Measurements from ENCODE around the gene PRPS1L1.

Gene PRPS1L1

GRCh38 chr7:18004372-18004771, 23.3 kb downstream of the PRPS1L1 start:
- no peaks in the 10 kb centered on the region for H3K36me3 ChIP-seq (ENCODE audit: control insufficient read depth, insufficient read depth, low read length)
- H3K9me3 ChIP-seq (ENCODE audit: control insufficient read depth, insufficient read depth, low read length): no peaks in the 10 kb centered on the region
- H3K9ac ChIP-seq (ENCODE audit: low read depth, low read length): peak overlapping the region; percentile 27; the same call in 1 of the 2 replicates
- peak overlapping the region; percentile 22 for H3K27ac ChIP-seq (ENCODE audit: low read depth, low read length)
- peaks cover 15% of the 10 kb centered on the region; the same call in 1 of the 2 replicates for H3K4me1 ChIP-seq (ENCODE audit: control insufficient read depth, insufficient read depth, low read length)
- H3K4me3 ChIP-seq (ENCODE audit: low read depth, low read length): no peak overlapping the region
- H3K27me3 ChIP-seq (ENCODE audit: control insufficient read depth, insufficient read depth, low read length): no peaks in the 10 kb centered on the region

- H3K27ac ChIP-seq (ENCODE audit: low read depth, low read length): peak overlapping the region; percentile 22
- H3K4me3 ChIP-seq (ENCODE audit: low read depth, low read length): no peak overlapping the region
- H3K27me3 ChIP-seq (ENCODE audit: control insufficient read depth, insufficient read depth, low read length): no peaks in the 10 kb centered on the region
- no peak overlapping the region for H3K9ac ChIP-seq (ENCODE audit: low read depth, low read length)
- peaks cover 15% of the 10 kb centered on the region; the same call in 1 of the 2 replicates for H3K4me1 ChIP-seq (ENCODE audit: control insufficient read depth, insufficient read depth, low read length)
- no peaks in the 10 kb centered on the region for H3K9me3 ChIP-seq (ENCODE audit: control insufficient read depth, insufficient read depth, low read length)
- no peaks in the 10 kb centered on the region for H3K36me3 ChIP-seq (ENCODE audit: control insufficient read depth, insufficient read depth, low read length)
Measured at GRCh38 chr7:18003286-18003994, 24.2 kb downstream of the PRPS1L1 start.

DNA sequence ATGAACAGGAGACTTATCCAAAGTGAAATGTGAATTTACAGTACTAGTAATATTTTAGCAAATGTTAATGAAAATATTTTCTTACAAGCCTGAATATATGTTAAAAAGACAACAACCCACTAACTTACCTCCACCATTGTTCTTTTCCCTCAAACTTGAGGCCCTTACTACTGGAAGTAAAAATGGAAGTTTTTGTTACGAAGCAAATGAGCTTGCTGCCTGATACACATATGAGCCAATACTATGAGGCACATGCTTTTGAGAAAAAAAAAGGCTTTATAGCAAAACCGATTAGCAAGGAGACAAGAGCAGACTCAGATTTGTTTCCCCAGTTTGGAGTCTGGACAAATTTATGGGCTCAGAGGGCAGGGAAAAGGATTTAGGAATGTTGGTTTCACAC, 29.0 kb downstream of the PRPS1L1 start:
- Histone ChIP-seq H3K27ac (ENCODE audit: low read depth, low read length) (no peak overlapping the region), H3K9ac (ENCODE audit: low read depth, low read length) (no peak overlapping the region), H3K4me3 (ENCODE audit: low read depth, low read length) (no peak overlapping the region), H3K27me3 (ENCODE audit: control insufficient read depth, insufficient read depth, low read length) (no peaks in the 10 kb centered on the region), H3K36me3 (ENCODE audit: control insufficient read depth, insufficient read depth, low read length) (no peaks in the 10 kb centered on the region), H3K9me3 (ENCODE audit: control insufficient read depth, insufficient read depth, low read length) (no peaks in the 10 kb centered on the region), H3K4me1 (ENCODE audit: control insufficient read depth, insufficient read depth, low read length) (peaks cover 4% of the 10 kb centered on the region; the same call in 1 of the 2 replicates)

DNA sequence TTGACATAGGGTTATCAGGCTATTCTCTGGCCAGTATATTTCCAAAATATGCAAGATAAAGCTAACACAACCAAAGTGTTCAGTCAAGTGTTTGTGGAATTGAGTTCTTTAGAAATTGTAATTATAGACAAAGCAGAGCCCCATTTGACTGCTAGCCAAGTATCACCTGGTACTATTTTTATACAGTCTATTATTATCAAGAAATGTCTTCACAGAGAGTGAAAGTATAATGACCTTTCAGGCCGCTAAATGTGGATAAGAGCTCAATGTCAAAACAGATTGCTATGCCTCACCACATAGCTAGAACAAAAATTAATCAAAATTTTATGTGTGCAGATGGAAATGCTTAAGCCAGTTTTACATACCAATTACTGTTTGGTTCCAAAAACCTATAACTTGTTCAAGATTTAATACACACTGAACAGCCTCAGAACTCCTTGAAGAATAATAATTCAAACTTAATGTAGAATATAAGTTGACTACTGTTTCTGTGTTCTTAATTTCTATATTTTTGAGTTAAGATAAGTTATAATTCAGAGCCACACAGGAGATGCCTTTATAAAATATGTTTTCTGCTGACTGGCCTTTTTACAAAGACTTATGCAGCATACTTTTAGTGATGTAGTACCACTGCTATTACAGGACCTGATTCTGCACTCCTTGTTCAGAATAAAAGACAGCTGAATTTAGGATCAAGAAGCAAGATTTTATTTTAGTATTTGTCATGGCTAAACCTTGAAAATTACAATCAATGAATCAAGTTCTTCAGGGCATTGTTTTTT, 31.0 kb downstream of the PRPS1L1 start:
- no peaks in the 10 kb centered on the region for H3K4me1 ChIP-seq (ENCODE audit: control insufficient read depth, insufficient read depth, low read length)
- no peaks in the 10 kb centered on the region for H3K9me3 ChIP-seq (ENCODE audit: control insufficient read depth, insufficient read depth, low read length)
- no peaks in the 10 kb centered on the region for H3K27me3 ChIP-seq (ENCODE audit: control insufficient read depth, insufficient read depth, low read length)
- H3K4me3 ChIP-seq (ENCODE audit: low read depth, low read length): no peak overlapping the region
- H3K36me3 ChIP-seq (ENCODE audit: control insufficient read depth, insufficient read depth, low read length): no peaks in the 10 kb centered on the region
- H3K27ac ChIP-seq (ENCODE audit: low read depth, low read length): no peak overlapping the region
- no peak overlapping the region for H3K9ac ChIP-seq (ENCODE audit: low read depth, low read length)

GRCh38 chr7:17996040-17996439, 31.6 kb downstream of the PRPS1L1 start:
- no peaks in the 10 kb centered on the region for H3K36me3 ChIP-seq (ENCODE audit: control insufficient read depth, insufficient read depth, low read length)
- H3K4me1 ChIP-seq (ENCODE audit: control insufficient read depth, insufficient read depth, low read length): no peaks in the 10 kb centered on the region
- no peaks in the 10 kb centered on the region for H3K27me3 ChIP-seq (ENCODE audit: control insufficient read depth, insufficient read depth, low read length)
- no peaks in the 10 kb centered on the region for H3K9me3 ChIP-seq (ENCODE audit: control insufficient read depth, insufficient read depth, low read length)
- no peak overlapping the region for H3K4me3 ChIP-seq (ENCODE audit: low read depth, low read length)
- no peak overlapping the region for H3K9ac ChIP-seq (ENCODE audit: low read depth, low read length)
- no peak overlapping the region for H3K27ac ChIP-seq (ENCODE audit: low read depth, low read length)

GRCh38 chr7:17994079-17994850, 33.4 kb downstream of the PRPS1L1 start:
- Histone ChIP-seq H3K9me3 (ENCODE audit: control insufficient read depth, insufficient read depth, low read length) (no peaks in the 10 kb centered on the region), H3K4me1 (ENCODE audit: control insufficient read depth, insufficient read depth, low read length) (no peaks in the 10 kb centered on the region), H3K9ac (ENCODE audit: low read depth, low read length) (no peak overlapping the region), H3K36me3 (ENCODE audit: control insufficient read depth, insufficient read depth, low read length) (no peaks in the 10 kb centered on the region), H3K27ac (ENCODE audit: low read depth, low read length) (no peak overlapping the region), H3K27me3 (ENCODE audit: control insufficient read depth, insufficient read depth, low read length) (no peaks in the 10 kb centered on the region), H3K4me3 (ENCODE audit: low read depth, low read length) (no peak overlapping the region)

DNA sequence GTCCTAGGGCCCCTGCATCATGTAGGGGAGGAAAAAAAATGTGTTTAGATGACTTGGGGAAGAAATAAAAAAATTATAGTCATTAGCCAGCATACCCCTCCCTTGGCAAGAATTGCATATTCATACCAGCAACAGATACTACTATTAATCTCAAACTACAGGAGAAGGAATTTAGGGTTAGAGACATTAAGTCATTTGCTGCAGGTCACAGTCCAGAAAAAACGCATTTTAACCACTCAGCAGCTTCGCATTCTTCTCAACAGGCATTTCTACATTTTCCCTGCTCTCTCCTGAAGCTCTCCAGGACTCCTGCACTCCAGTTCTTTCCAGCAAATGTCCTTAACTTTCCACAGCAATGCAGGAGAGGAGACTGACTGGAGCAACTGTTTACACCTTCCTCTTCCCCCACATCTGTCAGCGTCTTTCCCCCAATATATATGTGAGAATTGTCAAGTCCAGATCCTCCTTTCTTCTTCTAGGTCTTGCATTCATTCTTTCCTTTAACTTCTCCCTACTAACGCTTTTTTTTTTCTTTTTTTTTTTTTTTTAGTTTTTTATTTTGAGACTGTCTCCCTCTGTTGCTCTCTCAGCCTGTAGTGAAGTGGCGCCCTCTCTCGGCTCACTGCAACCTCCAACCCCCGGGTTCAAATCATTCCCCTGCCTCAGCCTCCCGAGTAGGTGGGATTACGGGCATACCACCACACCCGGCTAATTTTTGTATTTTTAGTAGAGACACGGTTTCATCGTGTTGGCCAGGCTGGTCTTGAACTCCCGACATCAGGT, 35.6 kb downstream of the PRPS1L1 start:
- H3K4me1 ChIP-seq (ENCODE audit: control insufficient read depth, insufficient read depth, low read length): no peaks in the 10 kb centered on the region
- H3K9me3 ChIP-seq (ENCODE audit: control insufficient read depth, insufficient read depth, low read length): no peaks in the 10 kb centered on the region
- no peak overlapping the region for H3K27ac ChIP-seq (ENCODE audit: low read depth, low read length)
- no peaks in the 10 kb centered on the region for H3K36me3 ChIP-seq (ENCODE audit: control insufficient read depth, insufficient read depth, low read length)
- H3K9ac ChIP-seq (ENCODE audit: low read depth, low read length): no peak overlapping the region
- H3K27me3 ChIP-seq (ENCODE audit: control insufficient read depth, insufficient read depth, low read length): no peaks in the 10 kb centered on the region
- H3K4me3 ChIP-seq (ENCODE audit: low read depth, low read length): no peak overlapping the region

DNA sequence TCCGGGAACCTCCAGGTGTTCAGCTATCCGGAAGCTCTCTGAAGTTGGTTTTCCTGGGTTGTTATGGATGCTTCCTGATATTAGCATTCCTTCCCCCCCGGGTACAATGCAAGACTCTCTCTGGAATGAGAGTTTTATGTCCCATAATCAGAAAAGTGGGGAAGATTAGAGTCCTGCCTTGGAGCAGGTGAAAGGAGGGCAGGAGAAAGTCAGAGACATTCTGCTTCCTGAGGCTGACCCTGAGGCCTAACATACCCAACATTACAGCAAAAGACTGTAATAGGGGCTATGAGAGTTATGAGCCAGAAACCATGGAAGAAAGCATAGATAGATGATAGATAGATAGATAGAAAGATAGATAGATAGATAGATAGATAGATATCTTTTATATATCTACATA, 36.9 kb downstream of the PRPS1L1 start:
- no peaks in the 10 kb centered on the region for H3K27me3 ChIP-seq (ENCODE audit: control insufficient read depth, insufficient read depth, low read length)
- no peaks in the 10 kb centered on the region for H3K9me3 ChIP-seq (ENCODE audit: control insufficient read depth, insufficient read depth, low read length)
- H3K27ac ChIP-seq (ENCODE audit: low read depth, low read length): no peak overlapping the region
- no peak overlapping the region for H3K4me3 ChIP-seq (ENCODE audit: low read depth, low read length)
- no peaks in the 10 kb centered on the region for H3K4me1 ChIP-seq (ENCODE audit: control insufficient read depth, insufficient read depth, low read length)
- no peak overlapping the region for H3K9ac ChIP-seq (ENCODE audit: low read depth, low read length)
- no peaks in the 10 kb centered on the region for H3K36me3 ChIP-seq (ENCODE audit: control insufficient read depth, insufficient read depth, low read length)

DNA sequence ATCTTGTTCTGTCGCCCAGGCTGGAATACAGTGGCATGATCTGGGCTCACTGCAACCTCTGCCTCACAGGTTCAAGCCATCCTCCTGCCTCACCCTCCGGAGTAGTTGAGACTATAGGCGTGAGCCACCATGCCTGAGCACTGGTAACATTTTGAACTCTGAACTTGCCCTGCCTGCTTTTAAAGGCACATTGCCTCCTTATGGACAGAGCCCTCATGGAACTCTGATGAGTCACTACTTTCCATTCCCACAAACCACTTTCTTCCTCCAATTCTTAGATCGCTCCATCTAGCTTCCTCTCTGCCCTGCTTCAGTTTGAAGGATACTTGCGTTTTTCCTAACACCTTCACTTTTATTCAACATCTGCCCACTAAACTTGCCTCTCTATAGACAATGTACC, 38.1 kb downstream of the PRPS1L1 start:
- no peaks in the 10 kb centered on the region for H3K36me3 ChIP-seq (ENCODE audit: control insufficient read depth, insufficient read depth, low read length)
- no peaks in the 10 kb centered on the region for H3K9me3 ChIP-seq (ENCODE audit: control insufficient read depth, insufficient read depth, low read length)
- no peak overlapping the region for H3K9ac ChIP-seq (ENCODE audit: low read depth, low read length)
- H3K4me3 ChIP-seq (ENCODE audit: low read depth, low read length): no peak overlapping the region
- no peaks in the 10 kb centered on the region for H3K4me1 ChIP-seq (ENCODE audit: control insufficient read depth, insufficient read depth, low read length)
- no peak overlapping the region for H3K27ac ChIP-seq (ENCODE audit: low read depth, low read length)
- no peaks in the 10 kb centered on the region for H3K27me3 ChIP-seq (ENCODE audit: control insufficient read depth, insufficient read depth, low read length)

DNA sequence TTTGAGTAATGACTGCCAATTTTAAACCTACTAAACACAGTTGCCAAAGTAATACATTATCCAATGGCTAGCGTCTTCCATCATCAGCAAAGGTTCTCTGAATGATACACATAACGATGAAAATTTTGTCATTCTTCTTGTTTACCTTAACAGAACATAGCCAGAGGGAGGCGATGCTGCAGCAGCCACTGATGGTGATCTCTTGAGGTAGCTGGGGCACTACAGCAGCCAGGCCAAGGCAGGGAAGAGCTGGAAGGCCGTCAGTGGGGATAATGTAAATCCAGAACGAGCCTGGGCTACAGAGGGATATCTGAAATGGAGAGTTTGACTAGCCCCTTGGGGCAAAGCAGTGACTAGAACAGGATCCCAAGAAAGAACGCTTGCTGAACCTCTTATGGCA, 38.8 kb downstream of the PRPS1L1 start:
- Histone ChIP-seq H3K27ac (ENCODE audit: low read depth, low read length) (no peak overlapping the region), H3K4me1 (ENCODE audit: control insufficient read depth, insufficient read depth, low read length) (no peaks in the 10 kb centered on the region), H3K9ac (ENCODE audit: low read depth, low read length) (no peak overlapping the region), H3K9me3 (ENCODE audit: control insufficient read depth, insufficient read depth, low read length) (no peaks in the 10 kb centered on the region), H3K36me3 (ENCODE audit: control insufficient read depth, insufficient read depth, low read length) (no peaks in the 10 kb centered on the region), H3K27me3 (ENCODE audit: control insufficient read depth, insufficient read depth, low read length) (no peaks in the 10 kb centered on the region), H3K4me3 (ENCODE audit: low read depth, low read length) (no peak overlapping the region)
